Measurements from ENCODE around the gene TRAIP.
"Not testable (repeated sequence)": the region's sequence is repeated elsewhere in the genome, so short reads cannot be mapped to it uniquely, and the experiment has no call there.

The TRAIP gene, protein sequence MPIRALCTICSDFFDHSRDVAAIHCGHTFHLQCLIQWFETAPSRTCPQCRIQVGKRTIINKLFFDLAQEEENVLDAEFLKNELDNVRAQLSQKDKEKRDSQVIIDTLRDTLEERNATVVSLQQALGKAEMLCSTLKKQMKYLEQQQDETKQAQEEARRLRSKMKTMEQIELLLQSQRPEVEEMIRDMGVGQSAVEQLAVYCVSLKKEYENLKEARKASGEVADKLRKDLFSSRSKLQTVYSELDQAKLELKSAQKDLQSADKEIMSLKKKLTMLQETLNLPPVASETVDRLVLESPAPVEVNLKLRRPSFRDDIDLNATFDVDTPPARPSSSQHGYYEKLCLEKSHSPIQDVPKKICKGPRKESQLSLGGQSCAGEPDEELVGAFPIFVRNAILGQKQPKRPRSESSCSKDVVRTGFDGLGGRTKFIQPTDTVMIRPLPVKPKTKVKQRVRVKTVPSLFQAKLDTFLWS

DNA sequence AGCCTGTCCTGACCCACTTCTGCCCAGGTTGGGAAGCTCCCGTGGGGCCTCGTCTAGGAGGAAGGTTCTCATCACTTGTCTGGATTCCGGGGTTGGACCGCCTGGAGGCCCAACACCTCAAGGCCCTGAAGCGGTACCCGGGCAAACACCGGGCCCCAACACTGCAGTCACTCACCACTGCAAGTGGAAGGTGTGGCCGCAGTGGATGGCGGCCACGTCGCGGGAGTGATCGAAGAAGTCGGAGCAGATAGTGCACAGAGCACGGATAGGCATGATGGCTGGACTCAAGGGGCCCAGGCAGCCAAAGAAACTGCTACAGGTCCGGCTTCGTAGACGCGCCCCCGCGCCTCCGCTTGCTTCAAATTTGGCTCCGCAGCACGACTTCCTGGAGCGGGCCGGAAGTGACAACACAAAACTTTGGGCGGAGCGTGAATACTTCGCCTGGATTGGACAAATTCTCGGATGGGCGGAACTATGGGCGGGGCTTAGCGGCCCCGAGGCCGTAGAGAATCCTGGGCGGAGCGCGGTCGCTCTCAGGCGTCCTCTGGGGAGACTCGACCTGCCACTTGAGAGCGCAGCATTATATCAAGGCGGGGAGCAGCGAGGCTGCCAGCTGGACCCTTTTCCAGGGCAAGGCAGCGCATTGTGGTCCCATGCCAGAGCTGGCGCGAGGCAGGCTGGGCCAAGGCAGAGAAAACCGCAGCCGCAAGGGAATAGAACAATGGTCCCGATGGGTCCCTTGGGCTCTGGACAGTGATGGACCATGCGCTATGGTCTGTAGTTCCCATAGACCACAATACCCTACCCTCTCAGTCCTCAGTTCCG, at the start of gene TRAIP:
Gene TRAIP (minus strand): TSS at position 384 of the 825 bp plus-strand sequence. CDS start 111 bp downstream, at position 273.
- DNase-seq = peak; percentile 87

DNA sequence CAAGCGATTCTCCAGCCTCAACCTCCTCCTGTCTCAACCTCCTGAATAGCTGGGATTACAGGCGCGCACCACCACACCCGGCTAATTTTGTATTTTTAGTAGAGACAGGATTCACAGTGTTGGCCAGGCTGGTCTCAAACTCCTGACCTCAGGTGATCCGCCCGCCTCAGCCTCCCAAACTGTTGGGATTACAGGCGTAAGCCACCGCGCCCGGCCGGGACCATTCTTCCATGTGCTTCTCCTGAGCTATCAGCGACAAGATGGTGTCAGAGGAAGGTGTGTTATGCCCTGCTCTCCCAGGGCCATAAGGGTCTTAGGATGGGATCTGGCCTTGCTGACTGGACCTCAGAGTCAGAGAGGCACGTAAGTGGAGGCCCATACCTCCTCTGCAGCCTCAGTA, 48.1 kb upstream of the TRAIP start:
- DNase-seq = not testable (repeated sequence)

DNA sequence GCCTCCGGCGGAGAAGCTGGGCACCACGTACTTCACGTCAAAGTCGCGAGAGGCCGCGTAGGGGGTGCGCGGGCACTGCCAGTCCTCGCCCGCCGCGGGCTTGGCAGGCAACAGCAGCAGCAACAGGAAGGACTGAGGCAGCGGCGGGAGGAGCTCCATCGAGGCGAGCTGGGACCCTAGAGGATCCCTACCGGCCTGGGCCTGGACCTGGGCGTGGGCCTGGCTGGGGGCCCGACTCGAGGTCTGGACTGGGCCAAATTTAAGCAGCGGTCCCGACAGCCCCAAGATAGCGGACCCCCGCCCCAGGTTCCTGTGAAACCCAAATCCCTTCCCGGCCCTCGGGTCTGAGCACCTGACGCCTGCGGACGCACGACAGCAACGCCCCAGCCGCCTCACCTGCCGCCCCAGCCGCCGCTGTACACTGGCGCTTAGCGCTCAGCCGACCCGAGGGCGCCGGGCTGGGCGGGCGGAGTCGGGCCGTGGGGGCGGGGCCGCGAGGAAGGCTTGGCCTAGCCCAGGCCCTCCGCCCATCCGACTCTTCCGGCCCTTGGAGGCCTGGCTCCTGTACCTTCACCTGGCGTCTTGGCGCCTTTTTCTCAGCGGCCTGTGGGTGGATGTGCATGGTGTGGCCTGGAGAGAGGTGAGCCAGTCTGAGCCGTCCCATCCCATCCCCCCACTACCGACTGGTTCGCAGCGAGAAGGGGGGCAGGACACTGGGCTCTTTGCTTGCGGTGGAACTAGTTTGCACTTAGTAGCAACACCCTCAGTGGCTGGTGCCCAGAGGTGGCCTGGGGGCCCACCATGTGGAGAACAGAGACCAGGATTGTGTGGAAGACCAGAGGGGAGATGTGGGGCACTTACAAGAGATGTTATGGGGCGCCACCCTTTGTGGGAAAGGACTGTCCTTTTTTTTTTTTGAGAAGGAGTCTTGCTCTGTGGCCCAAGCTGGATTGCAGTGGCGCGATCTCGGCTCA, 47.4 kb upstream of the TRAIP start, which contains the start of gene MST1R:
Gene MST1R (minus strand): TSS at position 423 of the 974 bp plus-strand sequence. CDS start 264 bp downstream, at position 159.
- peak; percentile 31 to 45 for DNase-seq

DNA sequence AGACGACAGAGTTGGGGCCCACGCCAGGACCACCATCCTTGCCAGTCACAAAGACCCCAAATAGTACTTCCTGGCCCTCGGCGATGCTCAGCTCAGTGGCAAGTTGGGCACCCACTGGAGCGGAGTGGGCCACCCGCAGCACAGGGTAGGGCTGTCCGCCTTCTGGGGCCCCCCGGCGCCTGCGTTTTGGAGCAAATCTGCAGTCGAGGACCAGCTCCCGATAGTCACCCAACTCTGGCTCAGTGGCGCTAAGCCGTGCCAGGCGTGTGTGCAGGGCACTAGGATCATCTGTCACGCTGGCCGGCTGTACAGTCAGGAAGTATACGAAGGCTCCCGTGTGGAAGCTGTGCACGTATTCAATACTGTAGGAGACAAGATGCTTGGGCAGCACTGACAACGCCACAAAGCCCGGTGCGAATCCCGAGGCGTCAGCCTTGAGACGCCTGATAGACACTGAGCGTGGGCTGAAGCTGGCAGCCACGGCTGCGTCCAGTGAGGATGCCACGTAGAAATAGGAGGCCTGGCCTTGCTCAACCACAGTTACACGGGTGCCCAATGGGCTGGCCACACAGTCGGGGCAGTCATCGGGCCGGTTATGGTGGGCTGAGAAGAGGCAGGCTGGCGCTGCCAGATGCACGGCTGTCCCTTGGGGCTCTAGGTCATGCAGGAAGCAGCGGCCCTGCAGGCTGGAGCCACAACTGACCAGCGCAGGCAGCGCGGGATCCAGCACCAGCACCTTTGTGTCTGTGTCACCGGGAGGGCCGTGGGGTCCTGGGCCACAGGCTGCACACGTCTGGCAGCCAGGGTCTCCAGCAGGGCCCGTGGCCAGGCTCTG, 46.4 kb upstream of the TRAIP start:
- DNase-seq = no peak

DNA sequence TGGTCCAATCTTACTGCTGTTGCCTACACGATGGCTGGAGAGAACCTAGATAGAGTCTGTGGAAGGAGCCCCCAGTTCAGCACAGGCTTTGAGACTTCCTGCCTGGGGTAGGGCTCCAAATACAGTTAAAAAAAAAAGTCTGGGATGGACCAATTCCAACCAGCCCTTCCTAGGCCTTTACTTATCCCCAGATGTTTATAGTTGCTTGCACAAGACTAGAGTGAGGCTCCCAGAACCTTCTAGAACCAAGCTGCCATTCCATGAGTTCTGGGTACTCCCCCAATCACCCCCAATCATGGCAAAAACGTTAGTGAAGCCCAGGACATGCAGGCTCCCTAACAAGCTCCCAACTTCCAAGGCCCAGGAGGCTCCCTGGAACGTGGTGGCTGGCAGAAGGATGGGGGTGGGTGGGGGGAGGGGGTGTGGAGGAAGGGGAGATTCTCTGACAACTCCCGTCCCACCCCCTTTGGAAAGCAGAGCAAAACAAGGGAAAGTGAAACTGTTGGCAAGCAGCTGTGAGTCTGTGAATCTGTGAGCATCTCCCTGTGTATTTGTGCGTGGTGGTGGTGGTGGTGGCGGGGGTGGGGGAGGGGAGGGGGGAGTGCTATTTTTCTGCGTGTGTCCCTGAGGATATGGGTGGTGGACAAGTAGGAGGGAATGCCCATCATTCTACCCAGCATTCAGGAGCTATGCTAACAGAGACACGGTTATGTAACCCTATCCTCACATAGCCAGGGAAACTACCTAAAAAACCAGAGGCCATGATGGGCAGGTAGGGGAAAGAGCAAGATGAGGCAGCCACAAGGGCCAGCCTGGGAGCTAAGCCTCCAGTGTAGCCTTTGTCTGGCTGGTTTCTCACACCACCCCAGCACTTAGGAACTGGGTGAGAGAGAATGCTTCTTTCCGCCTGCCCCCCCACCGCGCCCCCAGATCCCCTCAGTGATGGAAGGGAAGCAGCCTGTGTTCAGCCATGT, 45.3 kb upstream of the TRAIP start:
- peak in 1 of 2 donors; percentile 53 for DNase-seq

DNA sequence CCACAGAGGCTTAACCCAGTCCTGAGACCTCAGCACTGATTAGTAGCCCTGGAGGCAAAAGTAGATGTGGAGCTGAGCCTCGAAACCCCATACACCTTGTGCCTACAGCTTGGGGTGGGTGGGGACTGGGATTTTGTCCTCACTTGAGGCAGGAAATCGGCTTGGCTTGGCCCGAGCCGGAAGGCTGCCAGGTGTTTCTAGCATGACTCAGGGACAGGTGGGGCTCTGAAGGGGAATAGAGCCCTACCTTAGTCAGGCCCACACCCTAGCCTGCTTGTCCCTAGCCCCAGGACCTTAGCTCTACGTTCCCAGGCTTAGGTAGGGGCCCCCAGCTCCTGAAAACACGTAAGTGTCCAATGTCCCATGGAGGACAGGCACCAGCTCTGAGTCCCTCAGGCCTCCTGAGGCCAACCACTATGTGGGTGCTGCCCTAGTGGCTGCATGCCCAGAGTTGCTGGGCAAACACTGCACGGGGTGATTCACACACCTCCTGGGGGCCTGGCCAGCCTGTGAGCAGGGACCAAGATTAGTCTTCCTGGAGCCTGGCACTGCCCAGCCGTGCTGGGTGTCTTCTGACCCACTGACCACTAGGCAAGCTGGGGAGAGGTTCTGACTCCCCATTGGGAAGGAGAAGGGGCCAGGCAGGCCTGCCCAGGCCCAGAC, 44.3 kb upstream of the TRAIP start:
- no peak for DNase-seq

DNA sequence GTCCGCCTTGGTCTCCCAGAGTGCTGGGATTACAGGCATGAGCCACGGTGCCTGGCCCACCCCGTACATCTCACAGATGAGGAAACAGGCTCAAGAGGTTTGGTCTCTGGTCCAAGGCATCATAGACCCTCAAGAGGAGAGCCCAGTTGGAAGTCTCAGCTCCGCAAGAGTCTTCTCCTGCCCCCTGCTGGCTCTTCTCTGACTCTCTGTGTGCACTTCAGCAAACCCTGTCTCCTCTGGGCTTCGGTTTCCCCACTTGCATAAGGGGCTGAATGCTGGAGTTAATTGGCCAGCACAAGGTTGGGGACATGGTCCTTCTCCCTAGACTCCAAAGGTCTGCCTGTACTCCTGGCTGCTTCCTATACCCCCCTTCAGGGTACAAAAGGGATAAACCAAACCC, 43.5 kb upstream of the TRAIP start:
- no peak for DNase-seq

DNA sequence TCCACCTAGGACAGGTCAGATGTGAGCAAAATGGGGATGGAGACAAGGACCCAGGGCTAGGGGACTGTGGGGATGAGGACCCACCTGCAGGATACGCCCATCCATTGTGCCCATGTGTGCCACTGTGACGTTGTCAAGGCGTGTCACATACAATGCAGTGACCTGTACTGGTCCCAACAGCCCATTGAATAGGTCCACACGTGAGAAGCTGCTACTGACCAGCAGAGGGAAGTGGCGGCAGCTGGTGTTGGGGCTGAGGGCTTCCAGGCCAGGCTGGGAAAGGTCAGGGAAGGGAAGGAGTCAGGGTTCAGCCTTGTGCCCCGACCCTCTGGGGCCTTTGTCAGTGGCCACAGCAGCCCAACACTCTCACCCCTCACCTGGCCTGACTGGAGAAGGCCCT, 42.6 kb upstream of the TRAIP start:
- no peak for DNase-seq

DNA sequence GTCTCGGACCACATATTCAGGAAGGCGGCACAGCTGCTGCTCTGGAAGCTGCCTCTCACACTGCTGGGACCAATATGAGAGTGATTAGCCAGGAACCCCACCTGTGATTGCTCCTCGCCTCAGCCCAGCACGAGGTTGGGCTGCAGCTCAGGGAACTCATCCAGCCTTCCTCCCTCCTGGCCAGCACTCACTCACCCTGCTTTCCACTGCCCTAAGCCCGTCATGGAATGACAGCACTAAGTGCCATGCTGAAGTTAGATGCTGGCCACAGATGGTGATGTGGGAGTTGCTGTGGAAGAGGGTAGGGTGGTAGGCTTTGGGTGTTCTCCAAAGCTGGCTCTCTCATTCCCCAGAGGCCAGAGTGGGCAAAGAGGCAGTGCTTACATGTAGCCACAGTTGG, 40.0 kb upstream of the TRAIP start:
- no peak for DNase-seq

DNA sequence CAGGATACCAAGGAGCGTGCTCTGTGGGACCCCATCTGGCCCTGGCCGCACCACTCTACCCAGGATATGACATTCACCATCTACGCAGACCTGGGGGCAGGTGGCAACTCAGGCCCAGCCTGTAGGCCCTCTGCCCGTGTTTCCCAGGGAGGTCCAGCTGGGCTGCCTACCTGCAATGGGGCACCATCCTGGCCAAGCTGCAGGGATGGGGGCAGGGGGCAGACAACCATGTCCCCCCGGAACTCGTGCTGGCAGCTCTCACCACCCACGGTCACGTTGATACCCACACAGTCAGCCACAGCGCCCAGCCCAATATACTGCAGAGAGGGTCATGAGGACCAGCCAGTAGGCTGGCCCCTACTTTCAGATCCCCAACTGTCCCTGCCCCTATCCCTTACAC, 39.4 kb upstream of the TRAIP start:
- DNase-seq = no peak

DNA sequence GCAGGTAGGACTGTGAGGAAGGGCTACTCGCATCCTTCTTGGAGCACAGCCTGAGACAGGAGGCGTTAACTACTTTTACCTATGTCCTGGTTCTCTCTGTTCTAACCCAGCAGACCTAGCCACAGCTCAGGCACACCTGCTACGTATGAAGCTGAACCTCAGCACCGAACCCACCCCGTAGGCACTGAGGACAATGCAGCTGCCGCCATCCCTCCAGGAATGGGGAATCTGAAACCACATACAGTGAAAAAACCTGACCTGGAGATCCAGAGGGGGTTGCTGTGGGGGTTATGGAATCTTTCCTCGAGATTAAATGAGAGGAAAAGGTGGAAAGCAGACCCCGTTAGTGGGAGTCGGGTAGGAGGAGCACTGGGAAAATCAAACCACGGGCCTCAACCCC, 32.9 kb upstream of the TRAIP start:
- no peak for DNase-seq

DNA sequence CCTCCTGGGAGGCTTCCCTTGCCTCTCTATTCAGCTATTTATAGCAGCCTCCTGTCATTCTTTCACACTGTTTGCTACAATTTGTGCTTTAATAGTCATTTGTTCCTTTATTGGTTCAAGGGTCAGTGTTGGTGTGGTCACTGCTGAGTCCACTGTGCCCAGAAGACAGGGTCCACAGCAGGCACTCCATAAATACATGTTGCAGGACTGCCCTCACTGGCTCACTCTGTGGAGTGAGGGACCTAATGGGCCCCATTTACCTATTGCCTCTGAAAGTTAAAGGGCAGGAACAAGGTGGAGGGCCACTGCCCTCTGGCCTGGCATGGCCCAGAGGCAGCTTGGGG, 30.5 kb upstream of the TRAIP start:
- no peak for DNase-seq

DNA sequence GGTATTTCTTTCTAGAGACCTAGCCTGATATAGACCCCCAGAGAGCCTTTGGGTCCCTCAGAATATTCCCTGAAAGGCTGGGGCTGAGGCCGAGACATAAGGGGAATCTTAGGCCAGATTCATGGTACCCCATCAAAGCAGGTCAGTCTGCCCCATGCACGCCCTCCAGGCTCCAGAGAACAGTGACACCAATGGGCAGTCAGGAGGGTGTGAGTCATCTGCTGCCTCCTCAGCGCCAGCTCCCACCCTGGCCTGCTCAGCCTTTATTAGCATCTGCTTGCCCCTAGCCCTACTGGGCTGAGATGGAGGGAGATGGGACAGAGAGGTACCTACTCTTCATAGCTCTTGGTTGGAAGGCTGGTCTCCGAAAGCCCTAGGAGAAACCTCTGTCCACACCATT, 27.6 kb upstream of the TRAIP start:
- no peak for DNase-seq

DNA sequence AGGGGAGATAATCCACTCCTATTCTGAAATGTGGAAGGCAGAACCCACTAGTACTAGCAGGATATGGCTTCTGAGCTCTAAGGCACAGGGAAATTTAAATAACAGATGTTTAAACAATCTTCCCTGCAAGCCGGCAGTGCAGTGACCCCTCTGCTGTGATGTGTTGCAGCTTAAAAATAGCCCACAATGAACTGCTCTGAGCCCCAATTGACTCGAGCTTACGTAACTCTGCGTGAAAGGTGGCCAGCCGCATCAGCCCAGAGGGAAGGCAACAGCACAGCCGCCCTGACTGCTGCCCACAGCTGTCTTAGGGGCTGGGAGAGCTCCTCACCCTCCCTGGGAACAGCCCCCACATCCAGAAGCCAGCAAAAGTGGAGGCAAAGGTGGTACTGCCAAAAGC, 25.8 kb upstream of the TRAIP start:
- DNase-seq = no peak

DNA sequence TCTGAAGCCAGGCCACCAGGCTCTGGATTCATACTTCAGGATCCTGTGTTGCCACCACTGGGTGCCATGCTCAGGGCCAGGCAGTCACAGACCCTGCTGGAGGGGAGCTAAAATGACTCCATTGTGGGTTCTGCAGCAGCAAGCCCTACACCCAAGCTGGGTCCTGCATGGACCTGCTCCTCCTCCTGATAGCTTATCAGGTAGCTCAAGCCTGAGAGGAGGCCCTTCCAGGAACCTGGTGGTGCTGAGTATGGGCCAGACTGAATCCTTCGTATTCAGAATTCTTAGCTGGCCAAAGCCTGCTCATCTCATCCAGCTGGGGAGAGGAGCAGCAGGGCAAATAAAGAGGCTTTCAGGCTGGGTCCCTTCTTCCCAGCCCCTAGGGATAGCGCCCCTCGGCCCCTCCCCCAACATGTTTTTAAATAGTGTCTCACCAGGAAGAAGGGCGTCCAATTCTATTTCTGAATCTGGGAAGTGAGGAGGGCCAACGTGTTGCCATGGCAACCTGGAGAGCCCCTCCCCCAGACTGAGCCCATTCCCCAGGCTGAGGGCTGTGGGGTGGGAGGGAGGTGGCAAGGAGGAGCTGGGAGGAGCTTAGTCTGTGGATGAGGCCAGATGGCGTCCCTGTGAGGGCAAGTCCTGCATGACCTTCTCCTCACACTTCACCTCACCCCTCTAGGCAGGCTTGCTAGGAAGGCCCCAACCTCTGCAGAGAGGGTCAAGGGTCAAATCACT, 24.4 kb upstream of the TRAIP start:
- no peak for DNase-seq

DNA sequence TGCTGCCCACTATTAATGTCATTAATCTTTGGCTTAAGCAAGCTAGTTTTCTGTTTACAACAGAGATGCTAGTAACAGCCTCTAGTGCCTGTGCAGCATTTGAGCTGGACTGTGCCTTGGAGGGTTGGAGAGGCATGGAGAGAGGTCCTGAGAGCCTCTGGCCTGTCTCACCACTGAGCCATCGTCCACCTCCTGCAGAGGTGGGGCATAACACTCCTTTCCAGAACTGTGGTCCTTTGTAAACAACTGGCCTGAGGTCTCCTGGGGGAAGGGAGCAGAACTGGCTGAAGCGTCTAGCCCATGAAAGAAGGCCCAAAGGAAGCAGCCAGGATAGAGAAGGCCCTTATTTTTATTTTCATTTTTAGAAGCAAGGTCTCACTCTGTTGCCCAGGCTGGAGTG, 23.4 kb upstream of the TRAIP start:
- no peak for DNase-seq

DNA sequence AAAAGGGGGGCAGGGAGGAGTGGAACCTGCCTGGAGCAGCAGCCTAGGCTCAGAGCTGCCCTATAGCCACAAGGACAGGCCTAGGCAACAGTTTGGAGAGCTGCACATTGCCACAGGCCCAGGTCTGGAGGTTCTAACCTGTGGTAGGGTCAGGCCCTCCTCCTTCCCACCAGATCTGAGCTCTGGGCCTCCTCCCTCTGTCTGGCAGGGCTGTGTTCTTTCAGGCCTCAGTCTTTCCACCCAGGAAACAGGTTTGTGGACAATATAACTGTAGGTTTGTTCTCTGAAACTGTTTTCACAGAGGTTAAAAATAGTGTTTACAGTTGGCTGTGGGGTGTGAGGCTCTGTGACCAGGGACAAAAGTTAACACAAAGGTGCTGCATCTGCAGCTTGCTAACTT, 22.3 kb upstream of the TRAIP start:
- DNase-seq = no peak

DNA sequence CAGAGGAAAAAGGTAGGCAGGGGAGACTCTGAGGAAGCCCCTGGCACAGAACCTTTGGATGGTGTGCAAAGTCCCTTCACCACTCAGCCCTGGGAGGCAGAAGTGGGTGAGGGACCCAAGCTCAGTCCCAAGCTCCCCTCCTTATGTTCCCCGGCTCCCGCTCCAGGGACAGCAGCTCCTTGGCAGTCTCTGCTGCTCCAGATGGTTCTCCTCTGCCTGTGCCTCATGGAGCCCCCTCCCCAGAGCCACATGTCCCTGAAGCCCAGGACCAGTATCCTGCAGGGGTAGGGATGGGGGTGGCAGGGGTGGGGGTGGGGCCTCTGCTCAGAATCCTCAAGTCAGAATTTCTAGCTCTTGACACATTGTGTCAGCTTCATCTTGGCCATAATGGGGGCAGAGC, 21.4 kb upstream of the TRAIP start:
- no peak for DNase-seq

DNA sequence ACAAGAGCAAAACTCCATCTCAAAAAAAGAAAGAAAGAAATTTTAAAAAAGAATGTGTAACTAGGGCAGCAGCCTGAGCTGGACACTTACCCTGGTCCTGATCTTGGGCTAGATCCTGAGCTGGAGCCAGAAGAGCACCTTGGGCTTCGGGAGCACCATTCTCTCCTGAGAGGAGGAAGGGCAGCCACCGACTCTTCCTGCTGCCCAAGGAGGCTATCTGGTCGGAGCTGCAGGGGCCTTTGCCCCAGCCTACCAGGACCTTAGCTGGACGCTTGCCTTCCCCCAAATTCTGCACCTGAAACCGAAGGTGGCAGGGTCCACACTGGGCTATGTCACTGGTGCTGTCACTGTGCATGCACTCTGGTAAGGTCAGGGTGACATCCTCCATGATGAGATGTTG, 20.2 kb upstream of the TRAIP start:
- DNase-seq = no peak
